GM18526 (cell line): Measurements from ENCODE around the gene GRN.

Experiments
- POLR2A ChIP-seq: IDR thresholded peaks from 3 replicates; pipeline ENCODE4 v1.6.1; 2011; ENCODE audit not compliant: insufficient read length; ENCODE audit errors: extremely low read depth

Gene GRN

GRCh38 chr17:44351961-44352827 lies 7.1 kb downstream of the GRN start:
- TF ChIP-seq POLR2A = no peak

GRCh38 chr17:44352828-44353671 lies 7.9 kb downstream of the GRN start:
- no peak for TF ChIP-seq POLR2A

- TF ChIP-seq POLR2A = no peak
Measured at GRCh38 chr17:44353672-44354331, 8.7 kb downstream of the GRN start.

- TF ChIP-seq POLR2A = no peak
Measured at GRCh38 chr17:44354582-44355561, 9.8 kb downstream of the GRN start.

GRCh38 chr17:44355642-44356099 lies 10.6 kb downstream of the GRN start:
- TF ChIP-seq POLR2A = no peak

- no peak for TF ChIP-seq POLR2A
Measured at GRCh38 chr17:44356241-44356640, 11.1 kb downstream of the GRN start.

- no peak for TF ChIP-seq POLR2A
Measured at GRCh38 chr17:44358066-44358465, 13.0 kb downstream of the GRN start.

GRCh38 chr17:44359006-44359405 lies 13.9 kb downstream of the GRN start:
- TF ChIP-seq POLR2A = no peak

GRCh38 chr17:44359458-44360143 lies 14.5 kb downstream of the GRN start:
- no peak for TF ChIP-seq POLR2A

GRCh38 chr17:44360144-44360533 lies 15.0 kb downstream of the GRN start:
- no peak for TF ChIP-seq POLR2A

- no peak for TF ChIP-seq POLR2A
Measured at GRCh38 chr17:44360826-44361225, 15.7 kb downstream of the GRN start.

GRCh38 chr17:44361292-44362260 lies 16.5 kb downstream of the GRN start:
- TF ChIP-seq POLR2A = no peak
